HUES6 (cell line): ENCODE data around the gene SSH2.

Experiments used
- H3K27ac ChIP-seq: 2 replicates; pipeline ENCODE4 v1.7.0; 2013; ENCODE audit warnings: low read depth, mild to moderate bottlenecking, low read length, inconsistent platforms
- H3K27me3 ChIP-seq: 2 replicates; pipeline ENCODE4 v1.6.1; 2013; ENCODE audit warnings: low read length; ENCODE audit not compliant: control insufficient read depth, insufficient read depth
- H3K36me3 ChIP-seq: 2 replicates; pipeline ENCODE4 v1.6.1; 2013; ENCODE audit warnings: low read length; ENCODE audit not compliant: control insufficient read depth, insufficient read depth
- H3K4me1 ChIP-seq: 2 replicates; pipeline ENCODE4 v1.6.1; 2013; ENCODE audit warnings: low read length; ENCODE audit not compliant: control insufficient read depth, insufficient read depth
- H3K4me3 ChIP-seq: 2 replicates; pipeline ENCODE4 v1.5.1; 2013; ENCODE audit warnings: low read depth, low read length
- H3K9ac ChIP-seq: one replicate; pipeline ENCODE4 v1.6.1; 2013; ENCODE audit warnings: mild to moderate bottlenecking, low read length
- H3K9me3 ChIP-seq: 2 replicates; pipeline ENCODE4 v1.6.1; 2013; ENCODE audit warnings: low read depth, low read length; ENCODE audit not compliant: control insufficient read depth, insufficient read depth

The SSH2 gene

DNA sequence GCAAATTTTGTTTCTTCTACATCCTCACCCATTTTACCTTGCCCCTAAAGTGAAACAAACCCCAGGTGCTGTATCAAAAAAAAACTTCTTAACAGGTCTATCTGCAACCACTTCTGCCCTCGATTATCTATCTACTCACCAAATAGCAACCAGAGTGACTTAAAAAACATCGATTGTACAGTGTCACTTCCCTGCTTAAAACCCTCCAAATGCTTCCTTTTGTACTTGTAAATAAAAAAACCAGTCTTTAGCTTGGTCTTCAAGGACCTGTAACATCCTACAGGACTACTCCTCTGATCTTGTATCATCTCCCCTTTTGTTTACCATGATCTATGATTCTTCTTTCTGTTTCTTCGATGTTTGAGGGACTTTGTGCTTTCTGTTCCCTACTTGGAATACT lies 224.6 kb downstream of the SSH2 start:
- Histone ChIP-seq H3K9me3 (no peaks in the 10 kb centered on the region), H3K27ac (no peak overlapping the region), H3K4me3 (no peak overlapping the region), H3K27me3 (no peaks in the 10 kb centered on the region), H3K9ac (no peak overlapping the region), H3K36me3 (no peaks in the 10 kb centered on the region; the same call in 1 of the 2 replicates), H3K4me1 (no peaks in the 10 kb centered on the region)

DNA sequence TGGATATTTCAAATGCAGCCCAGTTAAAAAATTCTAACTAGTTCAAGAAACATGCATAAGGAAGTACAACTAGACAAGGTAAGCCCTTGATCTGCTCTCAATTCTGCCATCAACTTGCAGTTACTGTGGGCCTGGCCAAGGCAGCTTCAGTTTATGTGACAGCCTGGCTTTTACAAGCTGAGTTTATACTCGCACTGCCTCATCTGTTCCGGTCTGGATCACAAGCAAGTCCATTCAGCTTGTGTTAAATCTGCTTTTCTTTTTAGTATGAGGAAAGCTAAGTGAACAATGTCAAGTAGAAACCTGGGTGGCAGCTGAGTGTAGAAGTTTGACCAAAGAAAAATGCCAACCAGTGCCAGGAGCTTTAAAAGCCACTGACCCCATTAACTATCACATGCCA lies 230.7 kb downstream of the SSH2 start:
- Histone ChIP-seq H3K9me3 (no peaks in the 10 kb centered on the region), H3K27ac (no peak overlapping the region), H3K4me3 (no peak overlapping the region), H3K9ac (no peak overlapping the region), H3K27me3 (no peaks in the 10 kb centered on the region), H3K4me1 (no peaks in the 10 kb centered on the region), H3K36me3 (peaks cover 3% of the 10 kb centered on the region; the same call in 1 of the 2 replicates)

DNA sequence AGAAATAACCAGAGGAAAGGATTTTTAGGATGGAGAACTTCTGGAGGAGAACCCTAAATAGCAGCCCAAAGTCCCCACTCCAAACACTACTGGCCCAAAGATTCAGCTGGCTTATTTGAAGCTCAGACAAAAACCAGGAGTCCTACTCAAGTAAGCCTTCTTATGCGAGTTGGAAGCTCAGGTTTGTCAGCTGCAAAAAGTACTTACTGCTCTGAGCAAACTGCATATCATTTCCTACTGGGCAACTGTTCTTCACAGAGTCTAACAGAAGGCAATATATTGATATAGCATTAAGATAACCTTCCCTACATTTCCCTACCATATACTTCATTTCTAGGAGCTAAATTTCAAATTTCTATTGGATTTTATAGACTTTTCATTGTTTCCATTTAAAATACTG lies 231.2 kb downstream of the SSH2 start:
- H3K9ac ChIP-seq = no peak overlapping the region
- H3K36me3 ChIP-seq = peaks cover 3% of the 10 kb centered on the region; the same call in 1 of the 2 replicates
- no peaks in the 10 kb centered on the region for H3K9me3 ChIP-seq
- no peak overlapping the region for H3K4me3 ChIP-seq
- no peaks in the 10 kb centered on the region for H3K4me1 ChIP-seq
- H3K27ac ChIP-seq = no peak overlapping the region
- H3K27me3 ChIP-seq = no peaks in the 10 kb centered on the region

DNA sequence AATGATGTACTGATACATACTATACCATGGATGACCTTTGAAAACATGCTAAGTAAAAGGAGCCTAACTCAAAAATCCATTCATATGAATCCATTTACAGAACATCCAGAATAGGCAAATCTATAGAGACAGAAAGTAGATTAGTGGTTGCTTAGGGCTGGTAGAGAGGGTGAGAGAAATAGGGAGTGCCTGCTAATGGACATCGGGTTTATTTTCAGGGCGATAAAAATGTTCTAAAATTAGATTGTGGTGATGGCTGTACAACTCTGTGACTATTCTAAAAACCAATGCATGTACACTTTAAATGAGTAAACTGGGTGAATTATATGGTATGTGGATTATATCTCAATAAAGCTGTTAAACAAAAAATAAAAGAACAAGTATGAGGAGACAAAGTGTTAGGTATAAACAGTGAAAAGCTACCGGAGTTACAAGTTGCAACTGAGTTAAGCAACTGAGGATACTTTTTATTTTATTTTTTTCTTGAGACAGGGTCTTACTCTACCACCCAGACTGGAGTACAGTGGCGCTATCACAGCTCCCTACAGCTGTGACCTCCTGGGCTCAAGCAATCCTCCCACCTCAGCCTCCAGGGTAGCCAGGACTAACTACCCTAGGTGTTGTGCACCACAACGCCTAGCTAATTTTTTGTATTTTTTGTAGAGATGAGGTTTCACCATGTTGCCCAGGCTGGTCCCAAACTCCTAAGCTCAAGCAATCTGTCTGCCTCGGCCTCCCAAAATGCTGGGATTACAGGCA lies 231.8 kb downstream of the SSH2 start:
- no peaks in the 10 kb centered on the region for H3K4me1 ChIP-seq
- H3K27me3 ChIP-seq = no peaks in the 10 kb centered on the region
- peaks cover 3% of the 10 kb centered on the region; the same call in 1 of the 2 replicates for H3K36me3 ChIP-seq
- no peak overlapping the region for H3K9ac ChIP-seq
- no peak overlapping the region for H3K27ac ChIP-seq
- no peak overlapping the region for H3K4me3 ChIP-seq
- no peaks in the 10 kb centered on the region for H3K9me3 ChIP-seq

DNA sequence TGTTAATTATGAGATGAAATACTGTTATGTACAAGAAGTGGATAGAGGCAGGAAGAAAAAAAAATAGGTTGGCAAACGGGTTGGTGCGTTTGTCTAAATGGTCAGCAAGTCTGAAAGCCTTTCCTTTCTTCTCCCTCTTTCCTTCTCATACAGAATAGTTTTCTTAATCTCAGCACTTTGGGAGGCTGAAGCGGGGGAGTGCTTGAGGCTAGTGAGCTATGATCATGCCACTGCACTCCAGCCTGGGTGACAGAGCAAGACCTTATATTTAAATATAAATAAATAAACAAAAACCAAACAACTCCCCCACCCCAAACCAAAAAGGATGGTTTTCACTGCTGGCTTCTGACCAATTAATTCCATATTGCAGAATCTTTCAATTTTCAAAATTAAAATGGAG lies 232.7 kb downstream of the SSH2 start:
- Histone ChIP-seq H3K36me3 (peaks cover 3% of the 10 kb centered on the region; the same call in 1 of the 2 replicates), H3K9ac (no peak overlapping the region), H3K27ac (no peak overlapping the region)

DNA sequence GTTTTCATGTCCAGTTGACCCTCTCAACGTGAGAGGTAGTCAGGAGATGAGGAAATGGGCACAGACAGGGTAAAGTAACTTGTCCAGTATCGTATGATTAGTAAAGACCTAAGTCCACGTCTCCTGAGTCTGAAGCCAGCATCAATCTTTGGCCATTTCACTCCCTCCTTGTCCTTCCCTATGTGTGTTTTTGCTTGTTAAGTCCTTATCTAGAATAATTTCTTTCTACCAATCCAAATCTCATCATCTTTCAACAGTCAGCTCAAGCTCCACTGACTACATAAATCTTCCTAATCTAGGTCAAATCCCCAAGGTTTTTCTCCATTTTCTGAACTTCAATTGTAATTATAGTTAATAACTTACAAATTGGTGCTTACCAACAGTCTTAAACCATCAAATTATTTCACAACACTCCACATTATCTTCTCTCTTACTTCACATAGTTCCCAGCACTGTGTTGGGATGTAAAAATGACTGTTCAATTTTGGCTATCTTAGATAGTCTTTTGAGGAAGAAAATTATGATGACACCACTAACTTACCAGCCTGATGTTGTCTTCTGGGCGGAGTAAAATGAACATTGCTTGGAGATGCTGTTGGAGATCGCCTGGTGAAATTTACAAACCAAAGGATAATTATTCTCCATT lies 235.0 kb downstream of the SSH2 start:
- H3K4me3 ChIP-seq = no peak overlapping the region
- H3K9me3 ChIP-seq = no peaks in the 10 kb centered on the region
- H3K9ac ChIP-seq = no peak overlapping the region
- H3K27me3 ChIP-seq = no peaks in the 10 kb centered on the region
- no peaks in the 10 kb centered on the region for H3K4me1 ChIP-seq
- H3K36me3 ChIP-seq = 0 out of 2 replicates have a peak, but pooled peaks cover 3% of the 10 kb centered on the region
- no peak overlapping the region for H3K27ac ChIP-seq

More for the DNA sequence above, 232.7 kb downstream of the SSH2 start:
- no peaks in the 10 kb centered on the region for H3K4me1 ChIP-seq
- no peaks in the 10 kb centered on the region for H3K9me3 ChIP-seq
- H3K4me3 ChIP-seq = no peak overlapping the region
- H3K27me3 ChIP-seq = no peaks in the 10 kb centered on the region

DNA sequence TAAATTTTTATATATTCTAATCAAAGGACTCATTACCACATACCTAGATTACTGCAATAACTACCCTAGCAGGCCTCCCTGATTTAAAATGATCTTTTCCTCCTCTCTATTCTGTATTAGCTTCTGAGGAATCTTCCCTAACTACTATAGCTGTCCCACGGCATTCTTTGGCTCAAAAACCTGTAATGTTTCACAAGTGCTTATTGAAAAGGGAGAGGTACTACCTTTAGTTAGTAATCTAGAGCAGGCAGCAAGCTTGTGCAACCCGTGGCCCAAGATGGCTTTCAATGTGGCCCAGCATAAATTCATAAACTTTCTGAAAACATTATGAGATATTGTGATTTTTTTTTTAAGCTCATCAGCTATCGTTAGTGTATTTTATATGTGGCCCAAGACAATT lies 236.3 kb downstream of the SSH2 start:
- no peak overlapping the region for H3K27ac ChIP-seq
- no peaks in the 10 kb centered on the region for H3K27me3 ChIP-seq
- H3K9ac ChIP-seq = no peak overlapping the region
- H3K4me1 ChIP-seq = no peaks in the 10 kb centered on the region
- H3K4me3 ChIP-seq = no peak overlapping the region
- 0 out of 2 replicates have a peak, but pooled peaks cover 3% of the 10 kb centered on the region for H3K36me3 ChIP-seq
- no peaks in the 10 kb centered on the region for H3K9me3 ChIP-seq

DNA sequence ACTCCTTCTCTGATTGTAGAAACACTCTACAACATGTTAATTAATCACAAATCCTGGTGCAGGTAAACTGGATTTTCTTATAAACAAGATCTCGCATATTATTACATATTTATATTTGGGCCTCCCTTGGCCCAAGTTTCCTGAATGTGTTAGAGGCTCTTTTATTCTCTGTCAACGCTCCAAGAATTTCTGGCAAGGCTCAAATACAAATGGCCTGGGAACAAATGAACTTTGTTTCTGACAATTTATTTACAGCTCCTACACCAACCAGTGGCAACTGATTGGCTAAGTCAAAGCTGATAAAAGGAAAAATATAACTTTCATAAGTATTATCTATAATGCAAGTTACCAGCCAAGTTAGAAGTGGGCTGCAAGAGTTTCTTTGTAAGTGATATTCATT lies 242.4 kb downstream of the SSH2 start:
- Histone ChIP-seq H3K9ac (no peak overlapping the region), H3K27me3 (no peaks in the 10 kb centered on the region)

DNA sequence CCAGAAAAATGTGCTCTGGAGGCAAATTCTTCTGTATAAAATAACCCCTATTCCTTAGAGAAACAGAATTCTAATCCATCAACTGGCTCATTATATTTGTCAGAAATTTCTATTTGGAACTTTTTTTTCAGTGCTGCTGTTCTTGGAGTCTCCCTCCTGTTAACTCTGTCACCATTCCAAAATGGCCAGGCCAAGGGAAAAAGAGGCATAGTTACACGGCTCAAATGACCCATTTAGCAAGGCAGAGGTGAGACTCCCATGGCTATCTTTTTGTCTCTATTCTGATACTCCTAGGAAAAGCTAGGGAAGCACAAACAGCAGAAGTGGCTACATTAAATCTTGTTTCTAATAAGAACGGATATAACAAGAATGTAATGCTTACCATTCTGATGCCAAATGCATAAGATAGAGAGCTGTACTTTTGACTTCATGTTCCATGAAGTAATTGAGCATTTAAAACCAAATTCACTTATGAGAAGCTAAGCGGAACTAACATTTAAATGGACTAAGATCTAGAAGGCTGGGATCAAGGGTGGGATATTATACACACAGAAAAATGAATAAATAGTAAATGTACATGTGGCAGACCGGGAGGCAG lies 242.9 kb downstream of the SSH2 start:
- Histone ChIP-seq H3K4me3 (no peak overlapping the region), H3K27me3 (no peaks in the 10 kb centered on the region), H3K4me1 (peaks cover 7% of the 10 kb centered on the region; the same call in 1 of the 2 replicates), H3K9me3 (no peaks in the 10 kb centered on the region), H3K27ac (no peak overlapping the region), H3K9ac (no peak overlapping the region), H3K36me3 (no peaks in the 10 kb centered on the region)

More for the DNA sequence above, 242.4 kb downstream of the SSH2 start:
- peaks cover 6% of the 10 kb centered on the region; the same call in 1 of the 2 replicates for H3K4me1 ChIP-seq
- H3K36me3 ChIP-seq = no peaks in the 10 kb centered on the region
- no peaks in the 10 kb centered on the region for H3K9me3 ChIP-seq
- H3K4me3 ChIP-seq = no peak overlapping the region
- no peak overlapping the region for H3K27ac ChIP-seq

DNA sequence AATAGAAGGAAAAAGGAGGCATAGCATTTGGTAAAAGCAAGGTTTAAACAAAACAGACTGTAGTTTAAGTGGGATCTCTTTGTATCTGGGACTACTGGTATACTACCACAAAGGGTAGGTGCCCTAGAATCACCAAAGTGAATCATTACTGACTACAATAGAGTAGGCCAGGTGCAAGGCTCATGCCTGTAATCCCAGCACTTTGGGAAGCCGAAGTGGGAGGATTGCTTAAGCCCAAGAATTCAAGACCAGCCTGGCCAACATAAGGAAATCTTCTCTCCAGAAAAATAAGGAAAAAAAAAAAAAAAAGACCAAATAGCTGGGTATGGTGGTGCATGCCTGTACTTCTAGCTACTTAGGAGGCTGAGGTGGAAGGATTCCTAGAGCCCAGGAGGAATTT lies 246.5 kb downstream of the SSH2 start:
- Histone ChIP-seq H3K9ac (no peak overlapping the region), H3K9me3 (no peaks in the 10 kb centered on the region), H3K27ac (no peak overlapping the region), H3K36me3 (no peaks in the 10 kb centered on the region), H3K4me3 (no peak overlapping the region), H3K4me1 (peaks cover 7% of the 10 kb centered on the region; the same call in 1 of the 2 replicates), H3K27me3 (no peaks in the 10 kb centered on the region)

DNA sequence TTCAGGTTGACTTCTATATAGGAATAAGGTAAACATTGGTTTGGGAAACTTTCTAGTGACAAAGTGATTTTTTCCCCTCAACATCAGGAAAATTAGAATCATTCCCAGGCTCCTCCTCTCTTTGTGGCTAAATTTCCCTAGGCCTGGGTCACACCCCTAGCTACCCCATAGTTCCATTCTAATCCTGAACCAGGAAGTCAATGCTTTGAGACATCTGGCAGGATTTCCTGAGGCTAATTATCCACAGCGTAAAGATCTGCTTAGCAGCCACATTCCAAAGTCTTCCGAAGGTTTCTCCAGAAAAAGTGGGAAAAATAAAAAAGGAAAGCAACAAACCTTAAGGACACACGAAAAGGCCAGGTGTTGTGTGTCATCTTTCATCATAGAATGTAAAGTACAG lies 247.0 kb downstream of the SSH2 start:
- no peaks in the 10 kb centered on the region for H3K27me3 ChIP-seq
- no peaks in the 10 kb centered on the region for H3K36me3 ChIP-seq
- no peak overlapping the region for H3K9ac ChIP-seq
- no peak overlapping the region for H3K4me3 ChIP-seq
- H3K4me1 ChIP-seq = peaks cover 7% of the 10 kb centered on the region; the same call in 1 of the 2 replicates
- H3K9me3 ChIP-seq = no peaks in the 10 kb centered on the region
- no peak overlapping the region for H3K27ac ChIP-seq
